HepG2 (cell line): Measurements from ENCODE around the gene RRBP1. TPM values are rescaled to one million over a fixed set of nuclear protein-coding genes. Genes with fewer than 3 reads are reported as not detected.

Experiments
- ATAC-seq: fragments of 200-7000 bp; cut with Tn5 transposase; 3 replicates; pipeline ENCODE4 v1.9.1; 2020; ENCODE audit warnings: mild to moderate bottlenecking, moderate library complexity
- BruUV-seq: library from RNA; stranded (reverse); fragments of 400-500 nt; replicated peaks from 2 replicates; lab custom pipeline; 2021; lab: Mats Ljungman, UMichigan
- CTCF ChIA-PET: fragments of 300-600 bp; formaldehyde crosslinking; extraction: SDS; loops from one replicate; lab custom pipeline; 2021; ENCODE audit warnings: low total read pairs, inconsistent platforms, low intra/inter-chr PET ratio; lab: Yijun Ruan, JAX
- POLR2A ChIA-PET: fragments of 350-600 bp; sonication (Branson Sonifier 250); formaldehyde crosslinking; loops from one replicate; lab custom pipeline; 2020; ENCODE audit warnings: antibody characterized with exemption, inconsistent platforms; lab: Yijun Ruan, JAX
- DNase-seq: peaks from one replicate; pipeline ENCODE4 v3.0.0-alpha.2; 2015; ENCODE audit warnings: low spot score
- FAIRE-seq: peaks from 3 replicates; lab custom pipeline; 2011; peaks lifted over from hg19 to GRCh38; lab: Jason Lieb, UNC
- H2AFZ ChIP-seq: one replicate; pipeline ENCODE4 v1.6.1; 2011; ENCODE audit warnings: low read length, inconsistent platforms
- H3K27ac ChIP-seq: fragments of 300-600 bp; 3 replicates; pipeline ENCODE4 v1.8.0; 2011; ENCODE audit warnings: mixed run types, mild to moderate bottlenecking, mixed read lengths, low read length, inconsistent platforms; ENCODE audit not compliant: insufficient read depth; ENCODE audit errors: extremely low read length
- H3K27me3 ChIP-seq, 2 experiments: fragments of 200-600 bp in 1 of 2; 2 replicates in 1 of 2; 3 replicates in 1 of 2; pipeline versions ENCODE4 v1.6.0 to v1.8.0; 2011; ENCODE audit warnings: low read length in 2 of 2, mild to moderate bottlenecking in 2 of 2, moderate library complexity in 2 of 2, inconsistent platforms in 1 of 2; ENCODE audit not compliant: insufficient read depth in 2 of 2, control insufficient read depth in 1 of 2
- H3K36me3 ChIP-seq, 2 experiments: fragments of 200-600 bp in 1 of 2; replicated peaks in 1 of 2; 2 replicates in 1 of 2; 3 replicates in 1 of 2; pipeline versions ENCODE4 v1.5.1 to v1.8.0; 2011; ENCODE audit warnings: low read length in 2 of 2, inconsistent platforms in 1 of 2; ENCODE audit not compliant: insufficient read depth in 2 of 2, control insufficient read depth in 1 of 2
- H3K4me1 ChIP-seq: 2 replicates; pipeline ENCODE4 v1.5.1; 2012; ENCODE audit warnings: low read length, inconsistent platforms; ENCODE audit not compliant: insufficient read depth
- H3K4me2 ChIP-seq: 2 replicates; pipeline ENCODE4 v1.6.0; 2011; ENCODE audit warnings: low read depth, low read length, inconsistent platforms
- H3K4me3 ChIP-seq, 3 experiments: fragments of 200-600 bp in 1 of 3; sonication (generic), shearing (Covaris generic) in 1 of 3; replicated peaks in 1 of 3; 2 replicates each; pipeline ENCODE4 v1.5.1; 2011 to 2016; ENCODE audit warnings: low read length in 3 of 3, inconsistent platforms in 2 of 3, low read depth in 2 of 3, mild to moderate bottlenecking in 2 of 3, control low read depth in 1 of 3, mixed read lengths in 1 of 3; ENCODE audit not compliant: insufficient read depth in 1 of 3
- H3K79me2 ChIP-seq: one replicate; pipeline ENCODE4 v1.6.1; 2011; ENCODE audit warnings: low read length, inconsistent platforms; ENCODE audit not compliant: insufficient read depth
- H3K9ac ChIP-seq: 2 replicates; pipeline ENCODE4 v1.6.0; 2011; ENCODE audit warnings: mild to moderate bottlenecking, low read depth, low read length, inconsistent platforms; ENCODE audit not compliant: insufficient read depth
- H3K9me3 ChIP-seq: 2 replicates; pipeline ENCODE4 v1.5.1; 2012; ENCODE audit warnings: mild to moderate bottlenecking, low read length
- H4K20me1 ChIP-seq: 2 replicates; pipeline ENCODE4 v1.6.0; 2011; ENCODE audit warnings: inconsistent platforms, mild to moderate bottlenecking, low read length, moderate library complexity; ENCODE audit not compliant: insufficient read depth
- AGO2 ChIP-seq: fragments of 200-400 bp; formaldehyde crosslinking; optimal IDR thresholded peaks from 2 replicates; pipeline ENCODE3; 2017; ENCODE audit warnings: mild to moderate bottlenecking, low read depth, low read length, moderate library complexity
- AKNA ChIP-seq: sonication (generic); formaldehyde crosslinking; IDR thresholded peaks from 2 replicates; pipeline ENCODE4 v1.4.0; 2020; ENCODE audit warnings: missing genetic modification reagents, borderline replicate concordance
- BCL6 ChIP-seq: IDR thresholded peaks from 2 replicates; pipeline ENCODE4 v1.6.1; 2016; ENCODE audit warnings: missing genetic modification reagents, missing compliant biosample characterization
- HDAC6 ChIP-seq: fragments of 200-600 bp; sonication (generic); IDR thresholded peaks from 2 replicates; pipeline ENCODE4 v1.7.0; 2017; ENCODE audit warnings: mild to moderate bottlenecking, antibody characterized with exemption, low read length, low read depth
- NFKBIZ ChIP-seq: IDR thresholded peaks from 2 replicates; pipeline ENCODE4 v1.6.1; 2018; ENCODE audit warnings: missing genetic modification reagents, missing compliant biosample characterization
- PAXIP1 ChIP-seq: sonication (generic); formaldehyde crosslinking; conservative IDR thresholded peaks from 2 replicates; pipeline ENCODE4 v1.4.0; 2020; ENCODE audit warnings: mild to moderate bottlenecking, missing genetic modification reagents, moderate library complexity
- ZNF501 ChIP-seq: sonication (generic); formaldehyde crosslinking; IDR thresholded peaks from 2 replicates; pipeline ENCODE4 v1.5.1; 2020; ENCODE audit warnings: mild to moderate bottlenecking, moderate library complexity, missing genetic modification reagents
- ZNF512 ChIP-seq: sonication (generic); formaldehyde crosslinking; IDR thresholded peaks from 2 replicates; pipeline ENCODE4 v1.4.0; 2020; ENCODE audit warnings: mild to moderate bottlenecking, missing genetic modification reagents
- ZNF530 ChIP-seq: sonication (generic); formaldehyde crosslinking; IDR thresholded peaks from 2 replicates; pipeline ENCODE4 v1.5.0; 2020; ENCODE audit warnings: low read depth, mild to moderate bottlenecking, missing genetic modification reagents
- ZNF572 ChIP-seq: sonication (generic); formaldehyde crosslinking; IDR thresholded peaks from 2 replicates; pipeline ENCODE4 v1.5.1; 2020; ENCODE audit warnings: mild to moderate bottlenecking, missing genetic modification reagents
- ZNF644 ChIP-seq: IDR thresholded peaks from 2 replicates; pipeline ENCODE4 v1.6.1; 2016; ENCODE audit warnings: low read depth
- ZNF746 ChIP-seq: sonication (generic); formaldehyde crosslinking; IDR thresholded peaks from 2 replicates; pipeline ENCODE4 v1.8.0; 2022; ENCODE audit warnings: mild to moderate bottlenecking, missing genetic modification reagents
- ZSCAN22 ChIP-seq: sonication (generic); formaldehyde crosslinking; IDR thresholded peaks from 2 replicates; pipeline ENCODE4 v1.4.0; 2020; ENCODE audit warnings: mild to moderate bottlenecking, missing genetic modification reagents
- WGBS: methylation state at CpG from one replicate; pipeline ENCODE4 v1.1.6; 2017; ENCODE audit warnings: low lambda C conversion rate; 5-methylcytosine and 5-hydroxymethylcytosine counted together
- in situ Hi-C: cut with HindIII; loops from 2 replicates; pipeline ENCODE4 v1.10.0; 2017; ENCODE audit warnings: low pct_unique_long_range_greater_than_20kb; ENCODE audit not compliant: extremely low pct_ligation_motif_present
- intact Hi-C: fragments of 100-400 bp; cut with micrococcal nuclease; formaldehyde crosslinking; loops from one replicate; pipeline ENCODE4 v1.10.0; 2022; ENCODE audit not compliant: unreplicated experiment
- polyA plus RNA-seq, 8 experiments: library from polyadenylated mRNA; depleted of rRNA in 3 of 8; stranded (reverse) in 7 of 8; unstranded in 1 of 8; fragments of >200 nt; fragmentation: Illumina TruSeq in 4 of 8; extraction: Trizol in 4 of 8; gene quantifications; 2 replicates each; pipeline versions ENCODE4 v1.2.1 to v1.2.3, GENCODE V29; 2011 to 2016; ENCODE audit warnings: low read depth in 4 of 8, missing spikeins in 1 of 8, mixed read lengths in 1 of 8; ENCODE audit not compliant: insufficient read depth in 1 of 8
- total RNA-seq, 5 experiments: library from RNA; depleted of rRNA; stranded (reverse); fragments of >200 nt; fragmentation: Illumina TruSeq; extraction: Trizol; gene quantifications; 2 replicates each; pipeline ENCODE4 v1.2.3, GENCODE V29; 2016; ENCODE audit warnings: low read depth in 1 of 5

The RRBP1 gene
- total and polyA plus RNA-seq, 2 of the 13 experiments (the other 11 are each of a cell fraction or from before 2014, with no cell fraction given) = 150 to 222 TPM

GRCh38 chr20:17633850-17634500 lies 48.1 kb downstream of the RRBP1 start:
- no peak overlapping the region for H3K4me3 ChIP-seq
- ChIA-PET CTCF (no interaction called here), POLR2A (interaction anchor here (1.6 kb wide), 1 partner anchor 13 kb away, joined by 5 read pairs; no protein-coding TSS in a partner anchor)
- peaks cover 27% of the 10 kb centered on the region; the same call in 1 of the 2 replicates for H4K20me1 ChIP-seq
- WGBS = 97% methylated on average over 18 of the region's 18 CpGs
- no peak overlapping the region for H2AFZ ChIP-seq
- no peak for DNase-seq
- H3K79me2 ChIP-seq = peaks cover 7% of the 10 kb centered on the region
- ATAC-seq = no peak
- no peaks in the 10 kb centered on the region for H3K27me3 ChIP-seq
- FAIRE-seq = no peak
- intact Hi-C loops = no loop called here
- H3K27ac ChIP-seq = no peak overlapping the region
- no peak overlapping the region for H3K4me2 ChIP-seq
- no peaks in the 10 kb centered on the region for H3K9me3 ChIP-seq
- peaks cover 11% of the 10 kb centered on the region for H3K4me1 ChIP-seq
- H3K36me3 ChIP-seq = peaks cover 95 to 100% of the 10 kb centered on the region in 2 experiments
- no TSS peak for BruUV-seq
- in situ Hi-C loops = no loop called here
- H3K9ac ChIP-seq = no peak overlapping the region
- TF ChIP-seq ZNF746 (CRISPR knock-in tag) (no peak), NFKBIZ (CRISPR knock-in tag) (no peak), HDAC6 (no peak), ZNF530 (CRISPR knock-in tag) (no peak), ZNF501 (CRISPR knock-in tag) (no peak), AKNA (CRISPR knock-in tag) (no peak), ZNF572 (CRISPR knock-in tag) (no peak), AGO2 (peak; percentile 96), ZNF512 (CRISPR knock-in tag) (no peak), ZNF644 (no peak), BCL6 (no peak), ZSCAN22 (no peak), PAXIP1 (no peak)
